ENCODE measurements around the gene IBA57.
"Not testable (repeated sequence)": the region's sequence is repeated elsewhere in the genome, so short reads cannot be mapped to it uniquely, and the experiment has no call there.

IBA57 gene

GRCh38 chr1:228210712-228211530, 45.3 kb downstream of the IBA57 start:
- peak in 1 of 56 donors; percentile 6 for DNase-seq

GRCh38 chr1:228211531-228212414, 46.2 kb downstream of the IBA57 start:
- DNase-seq = no peak

GRCh38 chr1:228212415-228212965, 46.9 kb downstream of the IBA57 start:
- no peak for DNase-seq

- peak in 34 of 56 donors; percentile 13 to 81 (median 38) for DNase-seq
Observed at GRCh38 chr1:228212966-228213844, 47.6 kb downstream of the IBA57 start.

GRCh38 chr1:228213917-228214808, 48.6 kb downstream of the IBA57 start:
- DNase-seq = no peak

GRCh38 chr1:228214921-228215662, 49.5 kb downstream of the IBA57 start:
- DNase-seq = no peak

- no peak for DNase-seq
Observed at GRCh38 chr1:228215663-228216116, 50.1 kb downstream of the IBA57 start.

- no peak for DNase-seq
Observed at GRCh38 chr1:228216371-228217320, 51.0 kb downstream of the IBA57 start.

- DNase-seq = no peak
Observed at GRCh38 chr1:228217551-228218344, 52.1 kb downstream of the IBA57 start.

GRCh38 chr1:228218513-228219244, 53.1 kb downstream of the IBA57 start:
- DNase-seq = no peak

- DNase-seq = no peak
Observed at GRCh38 chr1:228219245-228219961, 53.8 kb downstream of the IBA57 start.

GRCh38 chr1:228219962-228220780, 54.6 kb downstream of the IBA57 start:
- no peak for DNase-seq

- not testable (repeated sequence) for DNase-seq
Observed at GRCh38 chr1:228221097-228221496, 55.5 kb downstream of the IBA57 start.

GRCh38 chr1:228222548-228222947, 56.9 kb downstream of the IBA57 start:
- DNase-seq = no peak

All from amygdala (tissue), 56 donors.